Urinary bladder (tissue), 4 donors: ENCODE data around the gene FAM170B. TPM values are rescaled to one million over a fixed set of nuclear protein-coding genes. Genes with fewer than 3 reads are reported as not detected.

Experiments
- DNase-seq: peaks from one replicate; pipeline ENCODE4 v3.0.0-alpha.2; 2015; ENCODE audit errors: extremely low spot score
- H3K27ac ChIP-seq: one replicate; pipeline ENCODE4 v1.5.1; 2013; ENCODE audit warnings: low read depth, mild to moderate bottlenecking, moderate library complexity
- H3K36me3 ChIP-seq: one replicate; pipeline ENCODE4 v1.6.1; 2013; ENCODE audit warnings: mild to moderate bottlenecking, moderate library complexity; ENCODE audit not compliant: insufficient read depth
- H3K4me1 ChIP-seq: one replicate; pipeline ENCODE4 v1.6.1; 2013; ENCODE audit warnings: mild to moderate bottlenecking, moderate library complexity; ENCODE audit not compliant: insufficient read depth
- H3K4me3 ChIP-seq: one replicate; pipeline ENCODE4 v1.5.1; 2013; ENCODE audit warnings: low read depth, low read length
- WGBS: extraction: QIAGEN DNeasy Blood & Tissue Kit; methylation state at CpG from one replicate; pipeline ENCODE4 v1.1.7; 2013; 5-methylcytosine and 5-hydroxymethylcytosine counted together
- polyA plus RNA-seq: library from polyadenylated mRNA; stranded (reverse); fragments of 200-250 nt; gene quantifications from one replicate; pipeline ENCODE4 v1.2.3, GENCODE V29; 2013
- total RNA-seq: library from RNA; depleted of rRNA; stranded (reverse); fragments of >200 nt; gene quantifications from one replicate; pipeline ENCODE4 v1.2.3, GENCODE V29; 2014
- donor health status: healthy with polysubstance abuse.
- donor health status: healthy.

Gene FAM170B
- total and polyA plus RNA-seq, 2 donors = not detected

- WGBS = 82% methylated on average over 14 of the region's 14 CpGs
- Histone ChIP-seq H3K27ac (no peak overlapping the region), H3K4me1 (no peaks in the 10 kb centered on the region), H3K36me3 (no peaks in the 10 kb centered on the region), H3K4me3 (peak overlapping the region; percentile 70)
- DNase-seq = no peak
Observed at GRCh38 chr10:49115796-49116508, 17.9 kb downstream of the FAM170B start.

GRCh38 chr10:49115015-49115795, 18.6 kb downstream of the FAM170B start, which contains the start of gene VSTM4:
Gene VSTM4 (minus strand): TSS chr10:49115522. CDS start chr10:49115485, 37 bp downstream.
- DNase-seq = no peak
- H3K4me3 ChIP-seq = peak within 1 kb of the TSS; percentile 70
- H3K27ac ChIP-seq = peak within 1 kb of the TSS; percentile 77
- no peaks in the 10 kb centered on the region for H3K4me1 ChIP-seq
- under 1% methylated on average over 95 of the region's 95 CpGs for WGBS
- H3K36me3 ChIP-seq = no peaks in the 10 kb centered on the region

- Histone ChIP-seq H3K4me1 (no peaks in the 10 kb centered on the region), H3K27ac (no peak overlapping the region), H3K4me3 (peak overlapping the region; percentile 70), H3K36me3 (no peaks in the 10 kb centered on the region)
- WGBS = 19% methylated on average over 9 of the region's 9 CpGs
- no peak for DNase-seq
Observed at GRCh38 chr10:49114718-49115014, 19.2 kb downstream of the FAM170B start.

GRCh38 chr10:49113741-49114141, 20.1 kb downstream of the FAM170B start:
- DNase-seq = no peak
- 50% methylated on average over 3 of the region's 3 CpGs for WGBS
- Histone ChIP-seq H3K4me3 (no peak overlapping the region), H3K36me3 (no peaks in the 10 kb centered on the region), H3K4me1 (no peaks in the 10 kb centered on the region), H3K27ac (no peak overlapping the region)

GRCh38 chr10:49112851-49113250, 21.0 kb downstream of the FAM170B start:
- Histone ChIP-seq H3K27ac (no peak overlapping the region), H3K4me3 (no peak overlapping the region), H3K4me1 (no peaks in the 10 kb centered on the region), H3K36me3 (no peaks in the 10 kb centered on the region)
- DNase-seq = no peak
- 44% methylated on average over 3 of the region's 3 CpGs for WGBS

GRCh38 chr10:49112098-49112497, 21.7 kb downstream of the FAM170B start:
- WGBS = 75% methylated on average over 3 of the region's 3 CpGs
- no peak for DNase-seq
- H3K4me3 ChIP-seq = no peak overlapping the region
- no peaks in the 10 kb centered on the region for H3K4me1 ChIP-seq
- H3K36me3 ChIP-seq = no peaks in the 10 kb centered on the region
- H3K27ac ChIP-seq = no peak overlapping the region

- Histone ChIP-seq H3K4me1 (no peaks in the 10 kb centered on the region), H3K4me3 (no peak overlapping the region), H3K27ac (no peak overlapping the region), H3K36me3 (no peaks in the 10 kb centered on the region)
- 60% methylated on average over 8 of the region's 8 CpGs for WGBS
- DNase-seq = no peak
Observed at GRCh38 chr10:49111320-49111698, 22.5 kb downstream of the FAM170B start.

GRCh38 chr10:49110684-49111319, 23.0 kb downstream of the FAM170B start:
- Histone ChIP-seq H3K4me1 (no peaks in the 10 kb centered on the region), H3K36me3 (no peaks in the 10 kb centered on the region), H3K27ac (no peak overlapping the region), H3K4me3 (no peak overlapping the region)
- 90% methylated on average over 4 of the region's 4 CpGs for WGBS
- no peak for DNase-seq

- 37% methylated on average over 9 of the region's 9 CpGs for WGBS
- Histone ChIP-seq H3K36me3 (no peaks in the 10 kb centered on the region), H3K4me1 (no peaks in the 10 kb centered on the region), H3K4me3 (no peak overlapping the region), H3K27ac (peak overlapping the region; percentile 51)
- peak; percentile 43 for DNase-seq
Observed at GRCh38 chr10:49109669-49110340, 24.0 kb downstream of the FAM170B start.

GRCh38 chr10:49108656-49109055, 25.2 kb downstream of the FAM170B start:
- Histone ChIP-seq H3K36me3 (no peaks in the 10 kb centered on the region), H3K4me3 (no peak overlapping the region), H3K4me1 (no peaks in the 10 kb centered on the region), H3K27ac (no peak overlapping the region)
- WGBS = 98% methylated on average over 7 of the region's 7 CpGs
- no peak for DNase-seq

GRCh38 chr10:49107887-49108267, 25.9 kb downstream of the FAM170B start:
- WGBS = 94% methylated on average over 8 of the region's 8 CpGs
- Histone ChIP-seq H3K36me3 (no peaks in the 10 kb centered on the region), H3K4me1 (no peaks in the 10 kb centered on the region), H3K4me3 (no peak overlapping the region), H3K27ac (no peak overlapping the region)
- no peak for DNase-seq

GRCh38 chr10:49107111-49107886, 26.5 kb downstream of the FAM170B start:
- 96% methylated on average over 17 of the region's 17 CpGs for WGBS
- Histone ChIP-seq H3K4me3 (no peak overlapping the region), H3K27ac (no peak overlapping the region), H3K4me1 (no peaks in the 10 kb centered on the region), H3K36me3 (no peaks in the 10 kb centered on the region)
- DNase-seq = no peak

GRCh38 chr10:49106451-49106850, 27.4 kb downstream of the FAM170B start:
- Histone ChIP-seq H3K4me3 (no peak overlapping the region), H3K4me1 (no peaks in the 10 kb centered on the region), H3K36me3 (no peaks in the 10 kb centered on the region), H3K27ac (peak overlapping the region; percentile 0)
- 23% methylated on average over 7 of the region's 7 CpGs for WGBS
- DNase-seq = no peak
